Left renal pelvis (tissue), 4 donors: ENCODE results near the gene IFNA1. TPM values are rescaled to one million over a fixed set of nuclear protein-coding genes. Genes with fewer than 3 reads are reported as not detected.
"Not testable (repeated sequence)": the region's sequence is repeated elsewhere in the genome, so short reads cannot be mapped to it uniquely, and the experiment has no call there.

Source experiments
- DNase-seq, 4 donors: peaks; one replicate each; pipeline ENCODE4 v3.0.0-alpha.2; 2013; ENCODE audit warnings: low read depth in 4 of 4, low spot score in 3 of 4
- polyA plus RNA-seq, 4 donors: library from polyadenylated mRNA; unstranded; fragments of 120-200 nt; gene quantifications; one replicate each; pipeline ENCODE4 v1.2.1, GENCODE V29; 2013; ENCODE audit not compliant: insufficient read length in 4 of 4

Gene IFNA1
- not detected for polyA plus RNA-seq

- DNase-seq, result no peak
Observed at GRCh38 chr9:21440139-21440538, at the start of gene IFNA1. Gene IFNA1, plus strand, starts transcription at chr9:21440439. Its CDS starts 69 bp downstream, at chr9:21440508.

GRCh38 chr9:21392270-21392669 is 48.0 kb upstream of the IFNA1 start:
- DNase-seq, result no peak

- no peak for DNase-seq
Observed at GRCh38 chr9:21395778-21396717, 44.2 kb upstream of the IFNA1 start.

GRCh38 chr9:21398955-21399489 is 41.2 kb upstream of the IFNA1 start:
- DNase-seq, result no peak

GRCh38 chr9:21399956-21400355 is 40.3 kb upstream of the IFNA1 start:
- DNase-seq, result no peak

GRCh38 chr9:21402386-21403251 is 37.6 kb upstream of the IFNA1 start:
- DNase-seq, result no peak

GRCh38 chr9:21404146-21404545 is 36.1 kb upstream of the IFNA1 start:
- no peak for DNase-seq

GRCh38 chr9:21408817-21409216 is 31.4 kb upstream of the IFNA1 start, which contains the start of gene IFNA8:
Gene IFNA8, plus strand, starts transcription at chr9:21409117. Its CDS starts 60 bp downstream, at chr9:21409177.
- DNase-seq, result no peak

- no peak for DNase-seq
Observed at GRCh38 chr9:21412107-21412506, 28.1 kb upstream of the IFNA1 start.

- no peak for DNase-seq
Observed at GRCh38 chr9:21413151-21413550, 27.1 kb upstream of the IFNA1 start.

- no peak for DNase-seq
Observed at GRCh38 chr9:21413624-21414023, 26.6 kb upstream of the IFNA1 start.

GRCh38 chr9:21414220-21414940 is 25.9 kb upstream of the IFNA1 start:
- no peak for DNase-seq

- no peak for DNase-seq
Observed at GRCh38 chr9:21415493-21416267, 24.6 kb upstream of the IFNA1 start.

GRCh38 chr9:21428235-21428634 is 12.0 kb upstream of the IFNA1 start:
- no peak for DNase-seq

GRCh38 chr9:21429191-21429590 is 11.0 kb upstream of the IFNA1 start:
- no peak for DNase-seq

- DNase-seq, result no peak
Observed at GRCh38 chr9:21432672-21433425, 7.4 kb upstream of the IFNA1 start.

- DNase-seq, result no peak
Observed at GRCh38 chr9:21434202-21435014, 5.8 kb upstream of the IFNA1 start.

GRCh38 chr9:21435015-21435383 is 5.2 kb upstream of the IFNA1 start:
- DNase-seq, result not testable (repeated sequence)
